GM10266 (cell line): Measurements from ENCODE around the gene MPND.

ENCODE experiments used
- DNase-seq: peaks from one replicate; pipeline ENCODE4 v3.0.0; 2012; ENCODE audit errors: extremely low spot score
- TF ChIP-seq, protein P1 (sequence below): IDR thresholded peaks from 2 replicates; pipeline ENCODE4 v1.5.1; 2012; ENCODE audit warnings: mild to moderate bottlenecking, low read depth; ENCODE audit not compliant: control insufficient read depth, insufficient read depth; ENCODE audit errors: missing control alignments

Gene MPND

DNA sequence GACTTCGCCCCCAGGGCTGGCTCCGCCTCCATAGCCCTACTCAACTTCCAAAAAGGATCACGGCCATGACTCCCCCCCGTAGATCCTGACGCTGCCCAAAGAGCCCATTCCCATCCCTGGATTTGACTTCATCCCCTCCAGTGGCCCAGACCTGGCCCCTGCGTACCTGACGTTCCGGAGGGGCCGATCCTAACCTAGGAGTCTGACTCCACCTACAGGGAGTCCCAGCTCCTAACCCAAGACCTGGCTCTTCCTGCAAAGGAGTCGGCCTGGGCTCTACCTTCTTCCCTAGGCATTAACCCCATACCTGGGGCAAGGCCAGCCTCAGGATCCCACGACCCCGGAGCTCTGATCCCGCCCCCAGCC lies 15.5 kb upstream of the MPND start:
- TF ChIP-seq, protein P1, sequence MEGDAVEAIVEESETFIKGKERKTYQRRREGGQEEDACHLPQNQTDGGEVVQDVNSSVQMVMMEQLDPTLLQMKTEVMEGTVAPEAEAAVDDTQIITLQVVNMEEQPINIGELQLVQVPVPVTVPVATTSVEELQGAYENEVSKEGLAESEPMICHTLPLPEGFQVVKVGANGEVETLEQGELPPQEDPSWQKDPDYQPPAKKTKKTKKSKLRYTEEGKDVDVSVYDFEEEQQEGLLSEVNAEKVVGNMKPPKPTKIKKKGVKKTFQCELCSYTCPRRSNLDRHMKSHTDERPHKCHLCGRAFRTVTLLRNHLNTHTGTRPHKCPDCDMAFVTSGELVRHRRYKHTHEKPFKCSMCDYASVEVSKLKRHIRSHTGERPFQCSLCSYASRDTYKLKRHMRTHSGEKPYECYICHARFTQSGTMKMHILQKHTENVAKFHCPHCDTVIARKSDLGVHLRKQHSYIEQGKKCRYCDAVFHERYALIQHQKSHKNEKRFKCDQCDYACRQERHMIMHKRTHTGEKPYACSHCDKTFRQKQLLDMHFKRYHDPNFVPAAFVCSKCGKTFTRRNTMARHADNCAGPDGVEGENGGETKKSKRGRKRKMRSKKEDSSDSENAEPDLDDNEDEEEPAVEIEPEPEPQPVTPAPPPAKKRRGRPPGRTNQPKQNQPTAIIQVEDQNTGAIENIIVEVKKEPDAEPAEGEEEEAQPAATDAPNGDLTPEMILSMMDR: no peak
- no peak for DNase-seq

DNA sequence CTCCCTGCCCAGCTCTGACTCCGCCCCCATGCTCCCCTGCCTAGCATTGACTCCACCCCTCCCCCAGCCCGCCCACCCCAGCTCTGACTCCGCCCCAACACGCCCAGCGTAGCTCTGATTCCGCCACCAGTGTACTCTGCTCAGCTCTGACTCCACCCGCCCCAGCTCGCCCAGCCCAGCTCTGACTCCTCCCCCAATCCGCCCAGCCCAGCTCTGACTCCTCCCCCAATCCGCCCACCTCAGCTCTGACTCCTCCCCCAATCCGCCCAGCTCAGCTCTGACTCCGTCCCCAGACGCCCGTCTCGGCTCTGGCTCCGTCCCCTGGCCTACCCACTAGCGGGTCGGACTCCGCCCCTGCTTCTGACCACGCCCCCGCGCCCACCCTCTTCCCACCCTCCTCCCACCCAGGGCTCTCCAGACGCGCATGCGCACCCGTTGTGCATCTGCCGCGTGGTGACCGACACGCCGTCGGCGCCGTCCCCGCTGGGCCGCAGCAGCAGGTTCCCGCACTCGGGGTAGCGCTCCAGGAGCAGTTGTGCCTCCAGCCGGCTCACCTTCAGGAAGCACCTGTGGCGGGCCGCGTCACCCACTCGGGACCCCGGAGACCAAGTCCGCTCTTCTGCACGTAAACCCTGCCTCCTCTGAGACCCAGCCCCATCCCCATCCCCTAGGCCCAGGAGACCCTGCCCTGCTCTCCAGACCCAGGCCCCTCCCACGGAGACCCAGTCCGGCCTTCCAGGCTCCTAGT lies 14.9 kb upstream of the MPND start:
- DNase-seq: peak; percentile 98
- TF ChIP-seq, protein P1: no peak

DNA sequence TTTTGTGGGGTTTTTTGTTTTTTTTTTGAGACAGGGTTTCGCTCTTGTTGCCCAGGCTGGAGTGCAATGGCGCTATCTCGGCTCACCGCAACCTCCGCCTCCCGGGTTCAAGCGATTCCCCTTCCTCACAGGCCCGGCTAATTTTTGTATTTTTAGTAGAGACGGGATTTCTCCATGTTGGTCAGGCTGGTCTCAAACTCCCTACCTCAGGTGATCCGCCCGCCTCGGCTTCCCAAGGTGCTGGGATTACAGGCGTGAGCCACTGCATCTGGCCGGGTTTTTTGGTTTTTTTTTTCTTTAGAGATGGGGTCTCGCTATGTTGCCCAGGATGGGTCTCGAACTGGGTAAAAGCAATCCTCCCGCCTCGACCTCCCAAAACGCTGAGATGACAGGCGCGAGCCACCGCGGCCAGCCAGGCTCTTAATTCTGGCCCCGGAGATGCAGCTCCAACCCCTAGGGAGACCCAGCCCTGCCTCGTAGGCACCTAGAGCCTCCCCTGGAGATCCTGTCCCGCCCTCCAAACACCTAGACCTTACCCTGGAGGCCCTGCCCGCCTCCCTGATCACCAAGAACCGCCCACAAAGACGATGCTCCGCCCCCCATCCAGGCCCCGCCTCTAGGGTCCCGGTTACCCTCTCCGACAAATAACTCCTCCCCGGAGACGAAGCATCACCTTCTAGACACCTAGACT lies 14.2 kb upstream of the MPND start:
- peak; percentile 23 for DNase-seq

DNA sequence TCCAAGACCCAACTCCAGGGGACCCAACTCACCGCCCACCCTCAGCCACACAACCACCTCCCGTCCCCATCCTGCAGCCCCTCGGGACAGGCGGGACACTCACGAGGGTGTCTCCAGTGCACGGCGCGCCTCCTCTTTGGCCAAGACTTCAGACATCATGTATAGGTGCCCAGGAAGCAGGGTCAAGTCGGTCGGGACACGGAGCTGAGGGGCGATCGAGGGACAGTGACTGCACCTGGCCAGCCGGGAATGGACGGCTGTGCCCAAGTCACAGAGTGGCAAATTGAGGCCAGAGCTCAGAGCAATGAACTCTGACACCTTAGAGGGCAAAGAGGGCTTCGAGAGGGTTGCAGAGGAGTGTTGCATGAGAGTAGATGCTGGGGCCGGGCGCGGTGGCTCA lies 13.5 kb upstream of the MPND start:
- TF ChIP-seq, protein P1: no peak
- no peak for DNase-seq

DNA sequence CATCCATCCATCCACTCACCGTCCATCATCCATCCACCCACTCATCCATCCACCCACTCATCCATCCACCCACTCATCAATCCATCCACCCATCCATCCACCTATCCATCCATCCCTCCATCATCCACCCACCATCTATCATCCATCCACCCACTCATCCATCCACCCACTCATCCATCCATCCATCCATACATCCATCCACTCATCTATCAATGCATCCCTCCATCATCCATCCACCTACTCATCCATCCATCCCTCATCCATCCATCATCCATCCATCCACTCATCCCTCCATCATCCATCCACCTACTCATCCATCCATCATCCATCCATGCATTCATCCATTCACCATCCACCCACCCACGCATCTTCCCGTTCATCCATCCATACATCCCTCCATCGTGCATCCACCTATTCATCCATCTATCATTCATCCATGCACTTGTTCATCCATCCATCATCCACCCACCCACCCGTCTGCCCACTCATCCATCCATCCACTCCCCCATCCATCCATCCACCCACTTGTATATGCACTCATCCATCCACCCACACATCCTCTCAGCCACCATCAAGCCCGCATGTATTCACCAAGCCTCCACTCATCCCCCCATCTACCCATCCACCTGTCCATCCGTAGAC lies 8.3 kb upstream of the MPND start:
- DNase-seq: no peak
- TF ChIP-seq, protein P1: no peak

DNA sequence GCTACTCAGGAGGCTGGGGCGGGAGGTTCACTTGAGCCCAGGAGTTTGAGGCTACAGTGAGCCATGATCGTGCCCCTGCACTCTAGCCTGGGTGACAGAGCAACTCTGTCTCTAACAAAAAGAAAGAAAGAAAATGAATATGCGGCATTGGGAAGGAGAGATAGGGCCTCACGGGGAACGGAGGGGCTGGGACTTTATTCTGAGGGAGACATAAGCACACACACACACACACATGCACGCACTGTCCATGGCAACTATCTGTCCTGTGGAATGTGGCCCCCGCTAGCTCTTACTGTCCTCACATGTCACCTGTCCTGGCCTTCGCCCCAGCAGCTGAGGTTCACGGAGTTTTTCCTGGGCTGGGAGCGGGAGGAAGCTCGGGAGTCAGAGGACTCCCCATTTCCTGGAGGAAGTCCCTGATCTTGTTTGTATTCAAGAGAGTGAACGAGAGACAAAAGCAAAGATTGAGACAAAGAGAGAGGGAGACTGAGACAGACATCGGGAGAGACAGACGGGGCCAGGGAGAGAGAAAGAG lies 5.4 kb upstream of the MPND start:
- TF ChIP-seq, protein P1: no peak
- DNase-seq: no peak

DNA sequence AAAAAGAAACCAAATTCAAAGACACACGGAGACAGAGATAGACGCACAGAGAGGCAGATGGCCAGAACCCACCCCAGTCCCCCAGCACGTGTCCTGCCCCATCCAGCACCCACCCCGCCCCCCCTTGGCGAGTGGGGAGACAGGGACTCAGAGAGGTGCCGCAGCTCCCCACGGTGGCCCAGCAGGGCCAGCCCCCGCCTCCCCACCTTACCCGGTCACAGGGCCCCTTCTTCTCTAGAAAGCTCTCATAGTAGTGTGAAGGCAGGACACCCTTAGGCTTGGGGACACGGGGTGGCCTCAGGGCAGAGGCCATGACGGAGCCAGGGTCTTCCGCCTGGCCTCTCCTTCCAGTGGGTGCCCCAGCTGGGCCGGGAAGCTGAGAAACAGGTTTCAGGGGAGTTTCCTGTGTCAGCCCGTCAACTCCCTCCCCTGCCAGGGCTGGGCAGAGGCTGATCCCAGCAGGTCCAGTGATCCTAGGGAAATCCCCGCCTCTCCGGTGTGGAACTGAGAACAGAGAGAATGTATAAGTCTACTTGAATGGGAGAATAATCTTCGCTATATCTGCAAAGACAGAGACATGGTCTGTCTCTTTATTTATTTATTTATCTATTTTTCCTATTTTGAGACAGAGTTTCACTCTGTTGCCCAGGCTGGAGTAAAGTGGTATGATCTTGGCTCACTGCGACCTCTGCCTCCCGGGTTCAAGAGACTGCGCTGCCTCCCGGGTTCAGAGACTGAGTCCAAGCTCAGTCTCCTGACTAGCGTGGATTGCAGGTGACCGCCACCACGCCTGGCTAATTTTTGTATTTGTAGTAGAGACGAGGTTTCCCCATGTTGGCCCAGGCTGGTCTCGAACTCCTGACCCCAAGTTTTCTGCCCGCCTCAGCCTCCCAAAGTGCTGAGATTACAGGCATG lies 4.7 kb upstream of the MPND start, which contains the start of gene STAP2:
TSS of gene STAP2 (minus strand) at position 387 of the 915 bp plus-strand sequence. CDS start at position 313, 74 bp downstream.
- peak; percentile 17 for DNase-seq
- TF ChIP-seq, protein P1: no peak
